ENCODE measurements around the gene HDAC5.

HDAC5 gene

GRCh38 chr17:44087319-44087718, 36.1 kb downstream of the HDAC5 start:
- DNase-seq (ENCODE audit: low spot score): no peak

- peak; percentile 69 for DNase-seq (ENCODE audit: low spot score)
These were observed 36.8 kb downstream of the HDAC5 start for GRCh38 chr17:44086364-44087311.

GRCh38 chr17:44085908-44086307, 37.5 kb downstream of the HDAC5 start:
- no peak for DNase-seq (ENCODE audit: low spot score)

GRCh38 chr17:44084921-44085320, 38.5 kb downstream of the HDAC5 start:
- no peak for DNase-seq (ENCODE audit: low spot score)

- no peak for DNase-seq (ENCODE audit: low spot score)
These were observed 39.3 kb downstream of the HDAC5 start for GRCh38 chr17:44084131-44084538.

GRCh38 chr17:44083250-44083849, 40.1 kb downstream of the HDAC5 start:
- DNase-seq (ENCODE audit: low spot score): no peak

GRCh38 chr17:44082256-44082927, 41.0 kb downstream of the HDAC5 start:
- no peak for DNase-seq (ENCODE audit: low spot score)

GRCh38 chr17:44081681-44082080, 41.8 kb downstream of the HDAC5 start:
- DNase-seq (ENCODE audit: low spot score): no peak

- no peak for DNase-seq (ENCODE audit: low spot score)
These were observed 43.3 kb downstream of the HDAC5 start for GRCh38 chr17:44079877-44080821.

GRCh38 chr17:44078412-44078811, 45.0 kb downstream of the HDAC5 start:
- no peak for DNase-seq (ENCODE audit: low spot score)

GRCh38 chr17:44077595-44077909, 45.9 kb downstream of the HDAC5 start:
- DNase-seq (ENCODE audit: low spot score): no peak

GRCh38 chr17:44076716-44077594, 46.5 kb downstream of the HDAC5 start:
- DNase-seq (ENCODE audit: low spot score): no peak

- no peak for DNase-seq (ENCODE audit: low spot score)
These were observed 47.7 kb downstream of the HDAC5 start for GRCh38 chr17:44075598-44076293.

- DNase-seq (ENCODE audit: low spot score): no peak
These were observed 48.5 kb downstream of the HDAC5 start for GRCh38 chr17:44074911-44075285.

- no peak for DNase-seq (ENCODE audit: low spot score)
These were observed 49.1 kb downstream of the HDAC5 start for GRCh38 chr17:44074231-44074910.

GRCh38 chr17:44071772-44072171, 51.7 kb downstream of the HDAC5 start:
- DNase-seq (ENCODE audit: low spot score): no peak

GRCh38 chr17:44071198-44071520, 52.3 kb downstream of the HDAC5 start:
- DNase-seq (ENCODE audit: low spot score): no peak

GRCh38 chr17:44070455-44071197, 52.8 kb downstream of the HDAC5 start, which contains the start of gene G6PC3:
G6PC3 (plus strand) TSS chr17:44070735; CDS start chr17:44070966, 231 bp downstream.
- DNase-seq (ENCODE audit: low spot score): peak; percentile 96

GRCh38 chr17:44069974-44070454, 53.4 kb downstream of the HDAC5 start:
- peak; percentile 39 for DNase-seq (ENCODE audit: low spot score)

Data from putamen (tissue), 1 donor.